Measurements from ENCODE around the gene NLRC4.

The NLRC4 gene

GRCh38 chr2:32242331-32242730, 22.4 kb downstream of the NLRC4 start:
- TF ChIP-seq REST (IDR thresholded peaks at IDR 0.05; ENCODE audit: insufficient read depth in 1 of 2, low read depth in 2 of 2, low read length in 2 of 2) (no peak), FOXP2 (optimal IDR thresholded peaks at IDR 0.05; ENCODE audit: borderline replicate concordance, extremely low read depth, extremely low read length, insufficient read depth) (no peak), SIN3A (IDR thresholded peaks at IDR 0.05; ENCODE audit: borderline replicate concordance, insufficient read depth, low read length) (no peak), POLR2AphosphoS5 (IDR thresholded peaks at IDR 0.05; ENCODE audit: low read depth, low read length) (no peak)

GRCh38 chr2:32237996-32238395, 26.7 kb downstream of the NLRC4 start:
- TF ChIP-seq FOXP2 (optimal IDR thresholded peaks at IDR 0.05; ENCODE audit: borderline replicate concordance, extremely low read depth, extremely low read length, insufficient read depth) (no peak), POLR2AphosphoS5 (IDR thresholded peaks at IDR 0.05; ENCODE audit: low read depth, low read length) (no peak), TAF1 (IDR thresholded peaks at IDR 0.05; ENCODE audit: borderline replicate concordance, insufficient read depth, low read length) (no peak), SIN3A (IDR thresholded peaks at IDR 0.05; ENCODE audit: borderline replicate concordance, insufficient read depth, low read length) (no peak), REST (IDR thresholded peaks at IDR 0.05; ENCODE audit: insufficient read depth in 1 of 2, low read depth in 2 of 2, low read length in 2 of 2) (no peak)

GRCh38 chr2:32237488-32237887, 27.2 kb downstream of the NLRC4 start:
- no peak for TF ChIP-seq REST (IDR thresholded peaks at IDR 0.05; ENCODE audit: insufficient read depth in 1 of 2, low read depth in 2 of 2, low read length in 2 of 2)
- no peak for TF ChIP-seq POLR2AphosphoS5 (IDR thresholded peaks at IDR 0.05; ENCODE audit: low read depth, low read length)
- no peak for TF ChIP-seq SIN3A (IDR thresholded peaks at IDR 0.05; ENCODE audit: borderline replicate concordance, insufficient read depth, low read length)
- TF ChIP-seq TAF1 (IDR thresholded peaks at IDR 0.05; ENCODE audit: borderline replicate concordance, insufficient read depth, low read length), result no peak
- no peak for TF ChIP-seq FOXP2 (optimal IDR thresholded peaks at IDR 0.05; ENCODE audit: borderline replicate concordance, extremely low read depth, extremely low read length, insufficient read depth)

GRCh38 chr2:32235315-32235714, 29.4 kb downstream of the NLRC4 start:
- TF ChIP-seq REST (IDR thresholded peaks at IDR 0.05; ENCODE audit: insufficient read depth in 1 of 2, low read depth in 2 of 2, low read length in 2 of 2) (no peak), FOXP2 (optimal IDR thresholded peaks at IDR 0.05; ENCODE audit: borderline replicate concordance, extremely low read depth, extremely low read length, insufficient read depth) (no peak), POLR2AphosphoS5 (IDR thresholded peaks at IDR 0.05; ENCODE audit: low read depth, low read length) (no peak), TAF1 (IDR thresholded peaks at IDR 0.05; ENCODE audit: borderline replicate concordance, insufficient read depth, low read length) (no peak), SIN3A (IDR thresholded peaks at IDR 0.05; ENCODE audit: borderline replicate concordance, insufficient read depth, low read length) (no peak)

GRCh38 chr2:32231959-32232358, 32.7 kb downstream of the NLRC4 start:
- TF ChIP-seq SIN3A (IDR thresholded peaks at IDR 0.05; ENCODE audit: borderline replicate concordance, insufficient read depth, low read length) (no peak), TAF1 (IDR thresholded peaks at IDR 0.05; ENCODE audit: borderline replicate concordance, insufficient read depth, low read length) (no peak), REST (IDR thresholded peaks at IDR 0.05; ENCODE audit: insufficient read depth in 1 of 2, low read depth in 2 of 2, low read length in 2 of 2) (no peak), FOXP2 (optimal IDR thresholded peaks at IDR 0.05; ENCODE audit: borderline replicate concordance, extremely low read depth, extremely low read length, insufficient read depth) (no peak), POLR2AphosphoS5 (IDR thresholded peaks at IDR 0.05; ENCODE audit: low read depth, low read length) (no peak)
